Activated T-cell treated with anti-CD3 and anti-CD28 coated beads for 4 hours (primary cell): ENCODE data around the gene GTF3C6.
"Not testable (repeated sequence)": the region's sequence is repeated elsewhere in the genome, so short reads cannot be mapped to it uniquely, and the experiment has no call there.

Experiments used
- DNase-seq: peaks from one replicate; pipeline ENCODE4 v3.0.0-alpha.2; 2020

Gene GTF3C6

GRCh38 chr6:110958329-110959192 lies at the start of gene GTF3C6:
Gene GTF3C6 (plus strand): TSS chr6:110958706. CDS start chr6:110958770, 64 bp downstream.
- peak; percentile 84 for DNase-seq

GRCh38 chr6:110930781-110931180 lies 27.7 kb upstream of the GTF3C6 start:
- DNase-seq = no peak

GRCh38 chr6:110933912-110934311 lies 24.6 kb upstream of the GTF3C6 start:
- DNase-seq = no peak

- no peak for DNase-seq
Observed at GRCh38 chr6:110934381-110934898, 24.1 kb upstream of the GTF3C6 start.

GRCh38 chr6:110935171-110935570 lies 23.3 kb upstream of the GTF3C6 start:
- no peak for DNase-seq

GRCh38 chr6:110938171-110938570 lies 20.3 kb upstream of the GTF3C6 start:
- DNase-seq = no peak

GRCh38 chr6:110939429-110940200 lies 18.9 kb upstream of the GTF3C6 start:
- DNase-seq = no peak

- no peak for DNase-seq
Observed at GRCh38 chr6:110944681-110945151, 13.8 kb upstream of the GTF3C6 start.

GRCh38 chr6:110946498-110946897 lies 12.0 kb upstream of the GTF3C6 start:
- DNase-seq = no peak

- DNase-seq = no peak
Observed at GRCh38 chr6:110949679-110950285, 8.7 kb upstream of the GTF3C6 start.

GRCh38 chr6:110950440-110950839 lies 8.1 kb upstream of the GTF3C6 start:
- no peak for DNase-seq

- no peak for DNase-seq
Observed at GRCh38 chr6:110951008-110951407, 7.5 kb upstream of the GTF3C6 start.

GRCh38 chr6:110951986-110952794 lies 6.3 kb upstream of the GTF3C6 start:
- no peak for DNase-seq

GRCh38 chr6:110953633-110954303 lies 4.7 kb upstream of the GTF3C6 start:
- no peak for DNase-seq

GRCh38 chr6:110960014-110960390 lies 1.5 kb downstream of the GTF3C6 start:
- no peak for DNase-seq

GRCh38 chr6:110962636-110963035 lies 4.1 kb downstream of the GTF3C6 start:
- not testable (repeated sequence) for DNase-seq

GRCh38 chr6:110965629-110966229 lies 7.2 kb downstream of the GTF3C6 start:
- no peak for DNase-seq

- DNase-seq = not testable (repeated sequence)
Observed at GRCh38 chr6:110968661-110969060, 10.2 kb downstream of the GTF3C6 start.

- DNase-seq = no peak
Observed at GRCh38 chr6:110971468-110971867, 13.0 kb downstream of the GTF3C6 start.

GRCh38 chr6:110976575-110976974 lies 18.1 kb downstream of the GTF3C6 start:
- no peak for DNase-seq

- DNase-seq = no peak
Observed at GRCh38 chr6:110979565-110980101, 21.1 kb downstream of the GTF3C6 start.
